ENCODE data around the gene NELFA.

Gene NELFA

DNA sequence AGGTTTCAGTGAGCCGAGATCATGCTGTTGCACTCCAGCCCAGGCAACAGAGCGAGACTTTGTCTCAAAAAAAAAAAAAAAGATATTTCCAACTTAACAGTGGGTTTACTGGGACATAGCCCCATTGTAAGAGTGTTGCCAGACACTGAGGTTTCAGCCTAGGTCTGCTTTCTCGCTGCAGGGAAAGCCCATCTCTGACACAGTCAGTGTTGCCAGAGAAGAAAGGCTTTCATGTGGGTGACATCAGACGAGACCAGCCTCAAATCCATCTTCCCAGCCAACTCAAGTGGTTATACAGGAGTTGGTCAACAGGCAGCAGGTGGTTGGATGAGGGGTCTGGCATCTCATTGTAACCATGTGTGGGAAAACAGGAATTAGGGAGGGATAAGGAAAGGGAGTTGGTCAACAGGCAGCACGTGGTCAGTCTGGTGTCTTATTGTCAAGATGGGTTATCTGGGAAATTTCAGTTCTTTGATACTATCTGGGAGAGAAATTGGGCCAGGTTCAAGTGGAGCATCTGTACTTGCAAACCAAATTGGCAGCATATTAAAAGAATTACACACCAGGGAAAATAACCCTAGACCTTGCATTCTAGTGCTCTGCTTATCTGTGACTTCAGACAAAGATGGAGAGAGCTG, 41.1 kb downstream of the NELFA start:
- DNase-seq (ENCODE audit: low read depth in 4 of 4, low spot score in 1 of 4) = no peak

DNA sequence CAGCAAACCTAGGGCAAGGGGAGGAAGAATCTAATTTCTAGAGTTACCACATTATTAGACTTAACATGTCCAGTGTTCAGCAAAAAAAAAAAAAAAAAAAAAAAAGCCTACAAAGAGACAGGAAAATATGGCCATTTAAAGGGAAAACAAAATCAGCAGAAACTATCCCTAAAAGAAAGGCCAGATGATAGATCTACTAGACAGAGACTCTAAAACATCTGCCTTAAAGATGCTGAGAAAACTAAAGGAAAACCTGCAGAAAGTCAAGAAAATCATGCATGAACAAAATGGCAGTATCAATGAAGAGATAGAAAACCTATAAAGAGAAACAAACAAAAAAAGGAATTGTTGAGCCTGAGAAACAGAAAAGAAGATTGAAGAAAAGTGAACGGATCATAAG, 43.8 kb downstream of the NELFA start:
- DNase-seq (ENCODE audit: low read depth in 4 of 4, low spot score in 1 of 4) = no peak

DNA sequence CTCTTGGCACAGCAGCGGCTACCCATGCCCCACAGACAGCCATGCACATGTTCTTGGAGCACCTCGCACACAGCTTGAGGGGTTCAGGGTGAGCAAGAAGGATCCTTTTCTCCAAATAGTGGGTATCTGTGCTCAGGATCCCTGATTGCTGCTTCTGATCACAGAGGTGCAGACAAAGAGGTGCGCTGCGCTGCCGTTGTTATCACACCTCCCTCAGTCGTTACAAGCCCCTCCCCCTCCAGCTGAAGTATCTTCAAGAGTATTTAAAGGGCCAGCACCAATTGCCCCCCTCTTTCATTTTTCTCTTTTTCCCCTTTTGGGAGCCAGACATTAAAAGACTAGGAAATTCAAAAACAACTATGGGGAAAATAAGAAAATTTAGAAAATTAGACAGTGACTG, 44.3 kb downstream of the NELFA start:
- no peak for DNase-seq (ENCODE audit: low read depth in 4 of 4, low spot score in 1 of 4)

DNA sequence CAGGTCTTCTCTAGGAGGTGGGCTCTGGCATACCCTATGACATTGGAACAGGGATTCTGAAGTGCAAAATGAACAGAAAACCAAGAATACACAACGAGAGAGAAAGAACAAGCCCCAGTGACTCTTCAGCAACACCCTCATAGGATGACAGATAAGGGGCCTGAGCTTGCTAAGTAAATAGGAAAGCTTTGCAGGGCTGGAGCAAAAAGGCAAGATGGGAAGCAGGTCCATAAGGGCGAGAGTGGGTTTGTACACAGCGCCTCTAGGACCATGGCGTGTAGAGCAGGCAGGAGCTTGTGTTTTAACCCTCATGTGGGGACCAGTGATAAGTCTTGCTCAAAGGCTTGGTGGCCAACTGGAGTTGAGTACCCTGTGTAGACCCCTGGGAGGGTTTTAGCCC, 45.8 kb downstream of the NELFA start:
- no peak for DNase-seq (ENCODE audit: low read depth in 4 of 4, low spot score in 1 of 4)

DNA sequence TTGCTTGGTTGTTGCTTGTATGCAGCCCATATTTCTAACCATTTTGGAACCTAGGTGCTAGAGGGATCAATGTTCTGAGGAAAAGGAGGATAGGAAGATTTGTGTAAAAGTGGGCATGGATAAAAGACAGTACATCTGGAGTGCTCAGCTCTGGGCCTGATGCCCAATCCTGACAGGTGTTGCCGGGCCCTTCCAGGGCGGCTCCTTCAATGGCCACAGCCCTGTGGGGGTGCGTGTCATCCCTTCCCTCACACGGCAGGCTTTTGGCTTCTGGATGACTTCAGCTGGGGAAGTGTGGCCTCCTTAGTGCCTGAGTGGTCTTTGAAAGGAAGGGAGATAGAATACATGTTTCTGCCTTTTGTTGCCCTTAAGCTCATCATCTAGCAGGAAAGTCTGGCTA, 47.2 kb downstream of the NELFA start:
- DNase-seq (ENCODE audit: low read depth in 4 of 4, low spot score in 1 of 4) = no peak

GRCh38 chr4:1961038-1961437, 47.7 kb downstream of the NELFA start:
- DNase-seq (ENCODE audit: low read depth in 4 of 4, low spot score in 1 of 4) = no peak

DNA sequence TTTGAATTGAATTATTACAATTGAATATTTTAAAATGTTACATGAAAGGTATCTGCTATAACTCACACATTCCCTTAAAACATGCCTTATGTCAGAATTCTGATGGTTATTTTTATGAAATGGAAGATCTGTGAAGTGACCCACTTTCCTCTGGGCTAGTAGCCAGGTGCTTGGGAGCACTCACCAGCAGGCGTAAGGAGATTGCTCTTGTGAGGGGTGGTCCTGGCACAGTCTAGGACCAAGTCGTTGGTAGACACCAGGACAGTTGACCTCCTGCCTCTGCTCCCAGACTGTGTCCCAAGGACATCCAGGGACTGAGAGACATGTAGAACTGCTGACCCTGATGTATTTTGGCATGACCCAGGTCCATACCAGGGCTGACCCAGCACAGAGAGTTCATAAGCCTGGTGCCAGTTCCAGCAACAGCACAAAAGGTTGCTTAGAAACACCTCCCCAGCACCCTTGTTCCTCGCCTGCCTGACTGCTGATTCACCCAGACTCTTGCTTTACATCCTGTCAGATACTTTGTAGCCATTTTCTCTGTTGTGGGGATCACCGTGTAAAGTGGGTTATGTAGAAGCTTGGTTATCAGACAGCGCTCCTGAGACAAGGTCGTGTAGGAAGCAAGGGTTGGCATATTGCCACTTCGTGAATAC, 48.5 kb downstream of the NELFA start:
- no peak for DNase-seq (ENCODE audit: low read depth in 4 of 4, low spot score in 1 of 4)

GRCh38 chr4:1959104-1959384, 49.7 kb downstream of the NELFA start:
- DNase-seq (ENCODE audit: low read depth in 4 of 4, low spot score in 1 of 4) = no peak

DNA sequence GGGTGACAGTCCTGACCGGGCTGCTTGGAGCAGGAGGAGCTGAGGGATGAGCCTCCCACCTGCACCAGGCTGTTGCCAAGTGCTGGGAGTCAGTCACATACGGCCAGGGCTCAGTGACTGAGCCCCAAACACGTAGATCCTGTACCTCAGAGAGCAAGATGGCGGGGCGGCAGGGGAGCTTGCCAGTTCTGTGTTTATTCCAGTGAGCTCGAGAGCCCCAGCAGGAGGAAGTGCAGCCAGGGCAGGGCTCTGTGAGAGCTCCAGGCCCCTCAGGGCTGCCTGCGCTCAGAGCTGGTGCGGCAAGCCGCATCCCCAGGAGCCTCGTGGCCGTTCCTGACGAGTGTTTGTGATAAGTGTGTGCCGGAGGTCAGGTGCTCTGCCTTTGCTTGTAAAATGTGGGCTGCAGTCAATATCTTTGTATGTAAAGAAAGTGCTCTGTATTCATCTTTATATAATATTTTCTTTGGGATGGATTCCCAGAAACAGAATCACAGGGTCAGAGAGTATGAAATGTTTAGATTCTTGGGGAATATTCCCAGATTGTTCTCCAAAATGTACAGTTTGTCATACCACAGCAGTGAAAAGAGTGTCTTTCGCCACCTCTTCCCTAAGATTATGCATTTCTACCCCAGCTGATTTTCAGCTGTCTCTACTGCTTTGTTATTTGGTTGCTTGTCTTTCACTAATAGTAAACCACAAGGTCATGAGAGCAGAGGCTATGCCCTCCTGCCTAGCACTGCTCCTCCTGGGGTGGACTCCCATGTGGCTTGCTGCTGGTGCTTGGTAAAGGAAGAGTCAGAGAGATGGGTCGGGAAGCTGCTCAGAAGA, 50.3 kb downstream of the NELFA start:
- DNase-seq (ENCODE audit: low read depth in 4 of 4, low spot score in 1 of 4) = no peak

- no peak for DNase-seq (ENCODE audit: low read depth in 4 of 4, low spot score in 1 of 4)
Observed at GRCh38 chr4:1956631-1957030, 52.1 kb downstream of the NELFA start.

- no peak for DNase-seq (ENCODE audit: low read depth in 4 of 4, low spot score in 1 of 4)
Observed at GRCh38 chr4:1953335-1953734, 55.4 kb downstream of the NELFA start.

- no peak for DNase-seq (ENCODE audit: low read depth in 4 of 4, low spot score in 1 of 4)
Observed at GRCh38 chr4:1952719-1953118, 56.1 kb downstream of the NELFA start.

- DNase-seq (ENCODE audit: low read depth in 4 of 4, low spot score in 1 of 4) = no peak
Observed at GRCh38 chr4:1952058-1952700, 56.6 kb downstream of the NELFA start.

DNA sequence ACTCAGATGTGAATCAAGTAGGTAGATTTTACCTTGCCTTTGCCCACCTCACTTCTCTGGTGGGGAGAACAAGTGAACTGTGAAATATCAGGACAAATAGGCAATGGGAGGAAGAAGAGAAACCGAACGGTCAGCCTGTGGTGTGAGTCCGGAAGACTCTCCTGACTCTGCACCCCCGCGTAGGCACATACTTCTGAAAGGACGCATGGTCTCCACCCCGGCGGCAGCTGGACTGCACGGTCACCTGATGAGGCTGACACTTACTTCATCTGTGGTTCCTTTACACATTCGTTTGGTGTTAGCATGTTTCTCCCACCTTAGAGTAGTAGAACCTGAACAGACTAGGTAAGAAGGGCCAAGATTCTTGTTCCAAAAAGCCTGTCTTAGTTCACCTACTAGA, 58.4 kb downstream of the NELFA start:
- no peak for DNase-seq (ENCODE audit: low read depth in 4 of 4, low spot score in 1 of 4)

DNA sequence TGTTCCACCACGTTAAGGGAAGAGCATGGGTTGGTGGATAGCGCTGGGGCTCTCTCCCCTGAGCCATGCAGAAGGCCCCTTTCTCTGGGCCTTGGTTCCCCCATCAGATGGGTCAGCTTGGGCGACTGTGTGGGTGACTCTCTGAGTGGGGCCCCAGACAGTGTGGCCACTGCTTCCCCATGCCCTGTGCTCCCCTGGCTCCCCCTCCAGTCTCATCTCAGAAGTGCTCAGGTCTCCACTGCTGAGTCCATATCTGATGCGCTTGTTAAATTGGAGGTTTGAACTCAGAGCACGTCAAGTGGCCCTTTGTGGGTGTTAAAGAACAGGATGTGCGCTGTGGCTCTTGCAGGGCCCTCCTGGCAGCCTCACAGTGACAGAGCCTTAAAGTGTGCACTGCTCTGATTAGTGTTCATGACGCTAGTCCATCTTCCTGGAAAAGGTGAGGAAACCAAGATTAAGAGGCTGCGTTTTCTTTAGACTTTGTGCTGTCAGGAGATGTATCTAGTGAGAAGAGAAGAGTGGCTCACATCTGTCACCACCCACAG, 59.8 kb downstream of the NELFA start:
- DNase-seq (ENCODE audit: low read depth in 4 of 4, low spot score in 1 of 4) = no peak

DNA sequence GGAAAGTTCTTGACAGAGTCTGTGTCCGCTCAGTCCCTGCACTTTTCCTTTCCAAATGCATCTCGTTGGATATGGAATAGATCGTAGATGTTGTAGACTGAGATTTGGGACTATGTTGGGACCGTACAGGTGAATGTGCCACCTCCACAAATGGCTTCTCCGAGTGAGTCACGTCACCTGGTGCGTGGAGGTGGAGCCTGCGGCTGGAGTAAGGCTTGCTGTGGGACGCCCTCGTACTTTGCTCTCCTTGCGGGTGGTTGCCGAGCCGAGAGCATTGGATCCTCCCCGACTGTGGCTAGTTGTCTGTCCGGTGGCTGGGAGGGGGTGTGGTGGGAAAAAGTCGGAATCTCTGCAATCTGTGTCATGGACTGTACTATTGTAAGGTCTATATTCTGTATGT, 60.5 kb downstream of the NELFA start:
- no peak for DNase-seq (ENCODE audit: low read depth in 4 of 4, low spot score in 1 of 4)

- no peak for DNase-seq (ENCODE audit: low read depth in 4 of 4, low spot score in 1 of 4)
Observed at GRCh38 chr4:1945912-1946311, 62.9 kb downstream of the NELFA start.

- DNase-seq (ENCODE audit: low read depth in 4 of 4, low spot score in 1 of 4) = no peak
Observed at GRCh38 chr4:1945124-1945895, 63.5 kb downstream of the NELFA start.

DNA sequence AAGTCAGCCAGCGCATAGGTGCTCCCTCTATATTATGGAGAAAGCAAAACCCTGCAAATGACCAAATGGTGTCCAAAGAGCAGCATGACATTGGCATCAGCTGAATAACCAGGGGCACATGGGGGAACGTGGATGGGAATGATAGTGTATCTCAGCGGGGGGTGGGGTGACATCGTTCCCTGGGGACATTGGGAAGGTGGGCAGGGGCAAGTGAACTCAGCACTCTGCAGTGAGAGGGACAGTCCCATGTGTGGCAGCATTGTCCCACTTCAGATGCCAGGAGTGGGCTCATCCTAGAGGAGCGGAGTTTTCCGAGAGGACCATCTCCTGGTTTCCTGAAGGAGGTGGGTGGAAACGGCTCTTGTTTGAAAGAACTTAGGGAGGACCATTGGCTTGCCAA, 64.8 kb downstream of the NELFA start:
- DNase-seq (ENCODE audit: low read depth in 4 of 4, low spot score in 1 of 4) = no peak

DNA sequence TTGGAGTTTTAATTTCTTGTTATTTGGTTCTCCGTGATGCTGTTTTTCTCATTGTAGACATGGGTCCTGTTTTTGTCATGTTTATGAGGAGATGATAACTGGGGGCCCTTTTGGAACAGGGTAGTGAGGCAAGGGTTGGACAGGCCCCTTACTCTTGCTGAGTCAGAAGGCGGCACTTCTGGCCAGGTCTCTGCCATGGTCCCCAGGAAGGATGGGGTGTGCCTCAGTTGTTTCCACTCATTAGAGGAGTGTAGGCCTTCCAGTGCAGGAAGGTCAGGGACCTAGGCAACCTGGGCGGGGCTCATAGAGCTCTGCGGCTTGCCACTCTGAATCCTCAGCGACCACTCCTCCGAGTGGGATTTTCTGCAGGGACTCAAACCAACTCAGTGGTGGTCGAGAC, 68.2 kb downstream of the NELFA start:
- no peak for DNase-seq (ENCODE audit: low read depth in 4 of 4, low spot score in 1 of 4)

Measured in stimulated activated CD4-positive, alpha-beta T cell treated with anti-CD3 and anti-CD28 coated beads, Interleukin-1b, Interleukin-23, amount 100 ng/mL, for 24 hours (primary cell).